Measurements from ENCODE around the gene HJV.

DNA sequence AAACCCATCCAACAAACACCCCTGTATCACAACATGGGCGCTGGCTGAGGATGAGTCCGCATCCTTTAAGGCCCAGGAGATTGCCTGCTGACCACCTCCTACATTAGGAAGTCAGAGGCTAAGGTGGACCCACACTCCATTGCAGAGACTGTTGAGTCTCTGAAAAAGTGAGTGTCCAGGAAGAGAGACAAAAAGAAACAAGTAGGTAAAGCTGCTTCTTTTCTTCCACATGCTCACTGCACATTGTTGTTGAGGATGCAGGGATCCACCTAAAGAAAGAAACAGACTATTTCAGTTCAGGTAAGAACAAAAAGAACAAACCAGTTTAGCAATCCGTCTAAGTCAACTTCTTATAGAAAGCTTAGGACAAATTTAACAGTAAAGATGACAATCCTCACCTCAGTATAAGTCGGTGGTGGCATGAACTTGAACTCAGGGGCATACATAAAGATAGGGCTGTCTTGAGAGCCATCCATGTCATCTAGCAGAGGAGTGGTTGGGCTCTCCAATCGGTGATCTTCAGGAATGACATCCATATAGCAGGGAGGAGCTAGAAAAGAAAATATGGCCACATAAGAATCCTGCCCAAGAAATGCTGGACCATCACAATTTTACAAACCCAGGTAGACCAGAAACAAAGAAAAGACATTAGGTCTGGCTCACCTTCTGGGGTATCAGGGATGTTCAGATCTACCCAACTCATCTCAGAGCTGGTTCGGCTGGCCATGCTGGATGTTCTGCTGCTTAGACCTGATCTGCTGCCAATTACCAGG, 27.7 kb downstream of the HJV start:
- no peak for TF ChIP-seq EZH2 (IDR thresholded peaks at IDR 0.05; ENCODE audit: insufficient read depth, low read length)
- TF ChIP-seq, protein P1, sequence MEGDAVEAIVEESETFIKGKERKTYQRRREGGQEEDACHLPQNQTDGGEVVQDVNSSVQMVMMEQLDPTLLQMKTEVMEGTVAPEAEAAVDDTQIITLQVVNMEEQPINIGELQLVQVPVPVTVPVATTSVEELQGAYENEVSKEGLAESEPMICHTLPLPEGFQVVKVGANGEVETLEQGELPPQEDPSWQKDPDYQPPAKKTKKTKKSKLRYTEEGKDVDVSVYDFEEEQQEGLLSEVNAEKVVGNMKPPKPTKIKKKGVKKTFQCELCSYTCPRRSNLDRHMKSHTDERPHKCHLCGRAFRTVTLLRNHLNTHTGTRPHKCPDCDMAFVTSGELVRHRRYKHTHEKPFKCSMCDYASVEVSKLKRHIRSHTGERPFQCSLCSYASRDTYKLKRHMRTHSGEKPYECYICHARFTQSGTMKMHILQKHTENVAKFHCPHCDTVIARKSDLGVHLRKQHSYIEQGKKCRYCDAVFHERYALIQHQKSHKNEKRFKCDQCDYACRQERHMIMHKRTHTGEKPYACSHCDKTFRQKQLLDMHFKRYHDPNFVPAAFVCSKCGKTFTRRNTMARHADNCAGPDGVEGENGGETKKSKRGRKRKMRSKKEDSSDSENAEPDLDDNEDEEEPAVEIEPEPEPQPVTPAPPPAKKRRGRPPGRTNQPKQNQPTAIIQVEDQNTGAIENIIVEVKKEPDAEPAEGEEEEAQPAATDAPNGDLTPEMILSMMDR (IDR thresholded peaks at IDR 0.05; ENCODE audit: insufficient read depth, low read depth, low read length), result no peak

Data from astrocyte (in vitro differentiated cells and primary cell).